PC-3 (cell line): ENCODE results near the gene KCNT1. TPM values are rescaled to one million over a fixed set of nuclear protein-coding genes. Genes with fewer than 3 reads are reported as not detected.

Experiments used
- ATAC-seq: fragments of 200-7000 bp; cut with Tn5 transposase; 2 replicates; pipeline ENCODE4 v1.9.1; 2020; ENCODE audit warnings: mild to moderate bottlenecking, moderate library complexity
- BruUV-seq: library from RNA; stranded (reverse); fragments of 400-500 nt; replicated peaks from 2 replicates; lab custom pipeline; 2021; lab: Mats Ljungman, UMichigan
- CTCF ChIA-PET: fragments of 300-600 bp; sonication (Branson Sonifier 250); formaldehyde crosslinking; loops from one replicate; lab custom pipeline; 2022; ENCODE audit warnings: antibody characterized with exemption; lab: Charles Lee
- POLR2A ChIA-PET: fragments of 300-600 bp; sonication (Branson Sonifier 250); formaldehyde crosslinking; loops from one replicate; lab custom pipeline; 2022; ENCODE audit warnings: antibody characterized with exemption; ENCODE audit not compliant: unreplicated experiment; lab: Charles Lee
- DNase-seq: peaks from one replicate; pipeline ENCODE4 v3.0.0-alpha.2; 2015
- H2AFZ ChIP-seq: fragments of 300-600 bp; sonication (generic); 2 replicates; pipeline ENCODE4 v1.6.0; 2016; ENCODE audit warnings: antibody characterized with exemption, low read length
- H3F3A ChIP-seq: fragments of 300-600 bp; sonication (generic); one replicate; pipeline ENCODE4 v1.6.0; 2017; ENCODE audit warnings: antibody characterized with exemption, low read length, control low read depth, mild to moderate bottlenecking; ENCODE audit not compliant: unreplicated experiment
- H3K27ac ChIP-seq: fragments of 300-600 bp; sonication (generic); 2 replicates; pipeline ENCODE4 v1.5.1; 2016; ENCODE audit warnings: mild to moderate bottlenecking, low read length
- H3K27me3 ChIP-seq: fragments of 300-600 bp; sonication (generic); 2 replicates; pipeline ENCODE4 v1.6.1; 2016; ENCODE audit warnings: low read length, mixed read lengths
- H3K36me3 ChIP-seq: fragments of 300-600 bp; sonication (generic); 2 replicates; pipeline ENCODE4 v1.6.1; 2016; ENCODE audit warnings: low read depth, mixed run types, low read length, mixed read lengths
- H3K4me1 ChIP-seq: fragments of 300-600 bp; sonication (generic); 2 replicates; pipeline ENCODE4 v1.5.1; 2016; ENCODE audit warnings: low read length; ENCODE audit not compliant: insufficient read depth
- H3K4me2 ChIP-seq: fragments of 300-600 bp; sonication (generic); 2 replicates; pipeline ENCODE4 v1.6.0; 2016; ENCODE audit warnings: low read length
- H3K4me3 ChIP-seq: fragments of 300-600 bp; sonication (generic); 2 replicates; pipeline ENCODE4 v1.5.1; 2016; ENCODE audit warnings: mild to moderate bottlenecking, low read length, mixed read lengths
- H3K79me2 ChIP-seq: fragments of 300-600 bp; sonication (generic); 2 replicates; pipeline ENCODE4 v1.6.1; 2017; ENCODE audit warnings: low read length, mixed read lengths
- H3K9ac ChIP-seq: fragments of 300-600 bp; sonication (generic); 2 replicates; pipeline ENCODE4 v1.6.0; 2016; ENCODE audit warnings: mild to moderate bottlenecking, low read length
- H3K9me2 ChIP-seq: fragments of 300-600 bp; sonication (generic); replicated peaks from 2 replicates; pipeline ENCODE4 v1.6.1; 2016; ENCODE audit warnings: mixed run types, low read length, mixed read lengths
- H3K9me3 ChIP-seq: fragments of 300-600 bp; sonication (generic); 2 replicates; pipeline ENCODE4 v1.6.1; 2016; ENCODE audit warnings: low read length, mixed read lengths
- H4K20me1 ChIP-seq: fragments of 300-600 bp; sonication (generic); 2 replicates; pipeline ENCODE4 v1.6.1; 2016; ENCODE audit warnings: low read length, mixed read lengths
- EZH2 ChIP-seq: fragments of 300-600 bp; sonication (generic); IDR thresholded peaks from one replicate; pipeline ENCODE4 v1.6.1; 2017; ENCODE audit warnings: antibody characterized with exemption, mild to moderate bottlenecking, low read length; ENCODE audit not compliant: unreplicated experiment
- EZH2phosphoT487 ChIP-seq: fragments of 300-600 bp; sonication (generic); IDR thresholded peaks from 2 replicates; pipeline ENCODE4 v1.6.1; 2018; ENCODE audit warnings: mild to moderate bottlenecking, antibody characterized with exemption, low read length, borderline replicate concordance
- intact Hi-C: fragments of 100-400 bp; cut with micrococcal nuclease; formaldehyde crosslinking; loops from 2 replicates; pipeline ENCODE4 v1.9.0; 2023
- total RNA-seq: library from RNA; depleted of rRNA; stranded (reverse); fragments of >200 nt; gene quantifications from 2 replicates; pipeline ENCODE4 v1.2.3, GENCODE V29; 2014
- TF ChIP-seq, protein P1 (sequence below): fragments of 300-600 bp; sonication (generic); conservative IDR thresholded peaks from 2 replicates; pipeline ENCODE4 v1.5.1; 2017; ENCODE audit warnings: antibody characterized with exemption, low read depth, mild to moderate bottlenecking, low read length

Gene KCNT1
- total RNA-seq, 1 experiment from 2014 or later: not detected

DNA sequence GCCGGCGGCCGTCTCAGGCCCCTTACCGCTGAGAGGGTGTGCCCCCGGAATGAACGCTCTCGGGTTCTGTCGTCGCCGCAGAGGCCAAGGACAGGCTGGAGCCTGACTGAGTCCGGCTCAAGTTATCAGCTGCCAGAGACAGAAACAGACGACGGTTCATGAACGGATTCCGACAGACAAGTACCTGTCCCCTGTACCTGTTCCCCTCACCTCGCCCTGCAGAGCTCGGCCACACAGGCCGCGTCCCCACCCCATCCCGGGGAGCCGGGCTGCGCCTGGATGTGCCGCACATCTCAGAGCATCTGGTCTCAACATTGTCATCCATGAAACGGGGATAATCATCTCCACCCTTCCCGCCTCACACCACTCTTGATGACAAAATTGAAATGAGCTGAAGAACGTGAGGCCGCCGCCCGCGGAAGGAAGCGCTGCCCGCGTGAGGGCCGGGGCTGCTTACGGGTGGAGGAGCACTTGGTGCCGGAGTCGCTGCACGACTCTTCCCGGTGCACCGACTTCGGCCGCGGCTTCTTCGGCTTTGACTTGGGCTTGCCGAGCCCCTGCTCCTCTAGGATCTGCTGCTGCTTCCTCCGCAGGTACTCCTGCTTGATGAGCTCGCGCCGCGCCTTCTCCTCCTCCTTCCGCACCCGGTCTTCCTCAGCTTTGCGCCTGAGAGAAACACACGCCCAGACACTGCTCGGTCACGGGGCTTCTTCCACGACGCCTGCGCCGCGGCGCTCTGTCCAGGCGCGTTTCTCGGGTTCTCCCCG lies 116.1 kb downstream of the KCNT1 start:
- intact Hi-C loops: no loop called here

DNA sequence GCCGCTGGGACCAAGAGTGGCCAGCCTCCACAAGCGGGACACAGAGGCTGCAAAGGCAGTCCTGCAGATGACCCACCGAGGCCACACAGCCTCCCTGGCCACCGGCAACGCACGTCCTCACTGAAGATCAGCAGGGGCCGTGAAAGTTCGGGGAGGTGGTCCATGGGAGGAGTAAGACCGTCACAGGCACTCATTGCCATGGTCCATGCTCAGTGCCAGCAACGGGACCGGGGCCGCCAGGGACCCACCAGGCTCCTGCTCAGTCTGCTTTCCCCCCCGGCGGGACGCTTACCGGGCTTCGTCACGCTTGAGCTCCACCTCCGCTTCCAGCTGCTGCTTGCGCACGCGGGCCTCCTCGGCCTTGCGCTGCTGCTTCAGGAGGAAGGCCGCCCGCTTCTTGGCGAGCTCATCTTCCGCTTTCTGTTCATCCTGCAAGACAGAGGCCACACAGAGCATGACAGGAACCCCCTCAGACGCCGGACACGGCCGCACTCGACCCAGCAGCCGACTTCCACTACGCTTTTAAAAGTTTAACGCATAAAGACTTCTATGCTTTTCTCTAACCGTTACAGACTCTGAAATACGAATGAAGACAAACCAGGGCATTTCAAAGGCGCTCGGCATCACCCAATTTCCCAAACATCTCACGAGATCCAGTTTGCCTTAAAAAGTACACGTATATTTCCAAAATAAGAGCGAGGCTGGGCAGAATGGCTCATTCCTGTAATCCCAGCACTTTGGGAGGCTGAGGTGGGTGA lies 116.9 kb downstream of the KCNT1 start:
- Histone ChIP-seq H3K27ac (no peak overlapping the region), H3K79me2 (no peaks in the 10 kb centered on the region), H4K20me1 (no peaks in the 10 kb centered on the region), H3K4me3 (no peak overlapping the region), H3K27me3 (no peaks in the 10 kb centered on the region), H3K9me3 (no peaks in the 10 kb centered on the region), H2AFZ (no peak overlapping the region), H3K9me2 (no peaks in the 10 kb centered on the region), H3K36me3 (peaks cover 7% of the 10 kb centered on the region; the same call in 1 of the 2 replicates), H3K4me2 (no peak overlapping the region), H3K4me1 (no peaks in the 10 kb centered on the region), H3F3A (no peaks in the 10 kb centered on the region), H3K9ac (no peak overlapping the region)
- POLR2A ChIA-PET: no interaction called here
- intact Hi-C loops: no loop called here
- TF ChIP-seq, protein P1, sequence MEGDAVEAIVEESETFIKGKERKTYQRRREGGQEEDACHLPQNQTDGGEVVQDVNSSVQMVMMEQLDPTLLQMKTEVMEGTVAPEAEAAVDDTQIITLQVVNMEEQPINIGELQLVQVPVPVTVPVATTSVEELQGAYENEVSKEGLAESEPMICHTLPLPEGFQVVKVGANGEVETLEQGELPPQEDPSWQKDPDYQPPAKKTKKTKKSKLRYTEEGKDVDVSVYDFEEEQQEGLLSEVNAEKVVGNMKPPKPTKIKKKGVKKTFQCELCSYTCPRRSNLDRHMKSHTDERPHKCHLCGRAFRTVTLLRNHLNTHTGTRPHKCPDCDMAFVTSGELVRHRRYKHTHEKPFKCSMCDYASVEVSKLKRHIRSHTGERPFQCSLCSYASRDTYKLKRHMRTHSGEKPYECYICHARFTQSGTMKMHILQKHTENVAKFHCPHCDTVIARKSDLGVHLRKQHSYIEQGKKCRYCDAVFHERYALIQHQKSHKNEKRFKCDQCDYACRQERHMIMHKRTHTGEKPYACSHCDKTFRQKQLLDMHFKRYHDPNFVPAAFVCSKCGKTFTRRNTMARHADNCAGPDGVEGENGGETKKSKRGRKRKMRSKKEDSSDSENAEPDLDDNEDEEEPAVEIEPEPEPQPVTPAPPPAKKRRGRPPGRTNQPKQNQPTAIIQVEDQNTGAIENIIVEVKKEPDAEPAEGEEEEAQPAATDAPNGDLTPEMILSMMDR: no peak
- TF ChIP-seq EZH2phosphoT487 (no peak), EZH2 (no peak)
- CTCF ChIA-PET: no interaction called here
- no peak for ATAC-seq
- no peak for DNase-seq
- BruUV-seq: no TSS peak

More for the DNA sequence above, 116.1 kb downstream of the KCNT1 start:
- no peak for ATAC-seq
- Histone ChIP-seq H4K20me1 (no peaks in the 10 kb centered on the region), H2AFZ (no peak overlapping the region), H3K4me2 (no peak overlapping the region), H3K4me3 (no peak overlapping the region), H3F3A (no peaks in the 10 kb centered on the region), H3K27ac (no peak overlapping the region), H3K9me3 (no peaks in the 10 kb centered on the region), H3K27me3 (no peaks in the 10 kb centered on the region), H3K36me3 (peaks cover 3% of the 10 kb centered on the region; the same call in 1 of the 2 replicates), H3K9ac (no peak overlapping the region), H3K9me2 (no peaks in the 10 kb centered on the region), H3K79me2 (no peaks in the 10 kb centered on the region), H3K4me1 (no peaks in the 10 kb centered on the region)
- DNase-seq: no peak
- no peak for TF ChIP-seq EZH2phosphoT487
- TF ChIP-seq EZH2: no peak
- TF ChIP-seq, protein P1: no peak
- POLR2A ChIA-PET: no interaction called here
- BruUV-seq: no TSS peak
- CTCF ChIA-PET: no interaction called here

DNA sequence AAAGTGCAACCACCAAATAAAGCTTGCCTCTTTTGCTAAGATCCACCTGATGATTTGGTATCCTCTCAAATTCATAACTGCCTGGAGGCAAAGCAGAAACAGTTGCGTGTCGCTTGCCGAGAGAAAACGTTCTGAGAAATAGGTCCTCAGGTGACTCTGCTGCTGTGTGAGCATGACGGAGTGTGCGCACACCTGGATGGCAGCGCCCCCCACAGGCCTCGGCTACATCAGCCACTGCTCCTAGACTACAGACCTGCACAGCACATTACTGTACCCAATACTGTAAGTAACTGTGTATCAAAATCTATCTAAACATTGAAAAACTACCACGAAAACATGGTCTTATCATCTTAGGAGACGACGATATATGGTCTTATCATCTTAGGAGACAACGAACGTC lies 117.9 kb downstream of the KCNT1 start:
- intact Hi-C loops: no loop called here
- no peaks in the 10 kb centered on the region for H4K20me1 ChIP-seq
- H3K9me2 ChIP-seq: no peaks in the 10 kb centered on the region
- no peak overlapping the region for H3K9ac ChIP-seq
- POLR2A ChIA-PET: no interaction called here
- BruUV-seq: no TSS peak
- no peak overlapping the region for H3K4me2 ChIP-seq
- no peaks in the 10 kb centered on the region for H3K27me3 ChIP-seq
- H3K36me3 ChIP-seq: peaks cover 7% of the 10 kb centered on the region; the same call in 1 of the 2 replicates
- no peak for DNase-seq
- no peaks in the 10 kb centered on the region for H3F3A ChIP-seq
- no peak for TF ChIP-seq EZH2
- no peak for TF ChIP-seq EZH2phosphoT487
- TF ChIP-seq, protein P1: peak; percentile 40; the same call in 1 of the 2 replicates
- no peaks in the 10 kb centered on the region for H3K79me2 ChIP-seq
- H3K4me1 ChIP-seq: no peaks in the 10 kb centered on the region
- no peak for ATAC-seq
- H3K27ac ChIP-seq: no peak overlapping the region
- H3K4me3 ChIP-seq: no peak overlapping the region
- CTCF ChIA-PET: no interaction called here
- H2AFZ ChIP-seq: no peak overlapping the region
- no peaks in the 10 kb centered on the region for H3K9me3 ChIP-seq
